ENCODE data around the gene S1PR5.

- no peak for TF ChIP-seq CTCF (optimal IDR thresholded peaks at IDR 0.05 in 1 of 3, IDR thresholded peaks at IDR 0.05 in 1 of 3, conservative IDR thresholded peaks at IDR 0.05 in 1 of 3; ENCODE audit: extremely low read depth in 1 of 3, insufficient read depth in 2 of 3, low read length in 3 of 3)
- no peak for TF ChIP-seq EZH2 (IDR thresholded peaks at IDR 0.05; ENCODE audit: low read length)
Observed at GRCh38 chr19:10497371-10497770, 19.9 kb downstream of the S1PR5 start.
